HepG2 (cell line): ENCODE results near the gene ALOXE3. TPM values are rescaled to one million over a fixed set of nuclear protein-coding genes. Genes with fewer than 3 reads are reported as not detected.

Source experiments
- KMT2A ChIP-seq: sonication (generic); formaldehyde crosslinking; IDR thresholded peaks from 2 replicates; pipeline ENCODE4 v1.4.0; 2020; ENCODE audit warnings: missing genetic modification reagents
- SPEN ChIP-seq: sonication (generic); formaldehyde crosslinking; IDR thresholded peaks from 2 replicates; pipeline ENCODE4 v1.5.1; 2020; ENCODE audit warnings: low read depth, mild to moderate bottlenecking, missing genetic modification reagents
- TCF12 ChIP-seq, 2 experiments: fragments of 450-650 bp in 1 of 2; sonication (generic) in 1 of 2; formaldehyde crosslinking in 1 of 2; IDR thresholded peaks; 2 replicates each; pipeline versions ENCODE4 v1.6.1 to v1.8.0; 2017 to 2022; ENCODE audit warnings: antibody characterized with exemption in 1 of 2, mild to moderate bottlenecking in 1 of 2, missing genetic modification reagents in 1 of 2, moderate library complexity in 1 of 2
- XRCC5 ChIP-seq: fragments of 200-400 bp; formaldehyde crosslinking; optimal IDR thresholded peaks from 2 replicates; pipeline ENCODE3; 2017; ENCODE audit warnings: mild to moderate bottlenecking, low read length
- ZNF343 ChIP-seq: sonication (generic); formaldehyde crosslinking; IDR thresholded peaks from 2 replicates; pipeline ENCODE4 v1.4.0; 2020; ENCODE audit warnings: mild to moderate bottlenecking, missing genetic modification reagents
- ZNF546 ChIP-seq: sonication (generic); formaldehyde crosslinking; conservative IDR thresholded peaks from 2 replicates; pipeline ENCODE4 v1.8.1; 2023; ENCODE audit warnings: mild to moderate bottlenecking, missing genetic modification reagents
- ZNF558 ChIP-seq: sonication (generic); formaldehyde crosslinking; IDR thresholded peaks from 2 replicates; pipeline ENCODE4 v1.9.0; 2022; ENCODE audit warnings: mild to moderate bottlenecking, missing genetic modification reagents, borderline replicate concordance
- polyA plus RNA-seq, 8 experiments: library from polyadenylated mRNA; depleted of rRNA in 3 of 8; stranded (reverse) in 7 of 8; unstranded in 1 of 8; fragments of >200 nt; fragmentation: Illumina TruSeq in 4 of 8; extraction: Trizol in 4 of 8; gene quantifications; 2 replicates each; pipeline versions ENCODE4 v1.2.1 to v1.2.3, GENCODE V29; 2011 to 2016; ENCODE audit warnings: low read depth in 4 of 8, missing spikeins in 1 of 8, mixed read lengths in 1 of 8; ENCODE audit not compliant: insufficient read depth in 1 of 8
- total RNA-seq, 5 experiments: library from RNA; depleted of rRNA; stranded (reverse); fragments of >200 nt; fragmentation: Illumina TruSeq; extraction: Trizol; gene quantifications; 2 replicates each; pipeline ENCODE4 v1.2.3, GENCODE V29; 2016; ENCODE audit warnings: low read depth in 1 of 5
- TF ChIP-seq, protein P1 (sequence below), 2 experiments: fragments of 450-650 bp in 1 of 2; sonication (generic) in 1 of 2; formaldehyde crosslinking in 1 of 2; IDR thresholded peaks; 2 replicates each; pipeline versions ENCODE4 v1.6.1 to v1.8.0; 2016 to 2022; ENCODE audit warnings: antibody characterized with exemption in 1 of 2, mild to moderate bottlenecking in 1 of 2, missing genetic modification reagents in 1 of 2
- TF ChIP-seq, protein P2 (sequence below): IDR thresholded peaks from 2 replicates; pipeline ENCODE4 v1.6.1; 2016; ENCODE audit warnings: low read depth, borderline replicate concordance
- TF ChIP-seq, protein P3 (sequence below): sonication (generic); formaldehyde crosslinking; IDR thresholded peaks from 2 replicates; pipeline ENCODE4 v1.5.1; 2020; ENCODE audit warnings: mild to moderate bottlenecking, missing genetic modification reagents, moderate library complexity
- TF ChIP-seq, protein P4 (sequence below): sonication (generic); formaldehyde crosslinking; IDR thresholded peaks from 2 replicates; pipeline ENCODE4 v1.4.0; 2020; ENCODE audit warnings: missing genetic modification reagents

ALOXE3 gene
- total and polyA plus RNA-seq, 2 of the 13 experiments (the other 11 are each of a cell fraction or from before 2014, with no cell fraction given) = 0.07 TPM; not detected in 1

DNA sequence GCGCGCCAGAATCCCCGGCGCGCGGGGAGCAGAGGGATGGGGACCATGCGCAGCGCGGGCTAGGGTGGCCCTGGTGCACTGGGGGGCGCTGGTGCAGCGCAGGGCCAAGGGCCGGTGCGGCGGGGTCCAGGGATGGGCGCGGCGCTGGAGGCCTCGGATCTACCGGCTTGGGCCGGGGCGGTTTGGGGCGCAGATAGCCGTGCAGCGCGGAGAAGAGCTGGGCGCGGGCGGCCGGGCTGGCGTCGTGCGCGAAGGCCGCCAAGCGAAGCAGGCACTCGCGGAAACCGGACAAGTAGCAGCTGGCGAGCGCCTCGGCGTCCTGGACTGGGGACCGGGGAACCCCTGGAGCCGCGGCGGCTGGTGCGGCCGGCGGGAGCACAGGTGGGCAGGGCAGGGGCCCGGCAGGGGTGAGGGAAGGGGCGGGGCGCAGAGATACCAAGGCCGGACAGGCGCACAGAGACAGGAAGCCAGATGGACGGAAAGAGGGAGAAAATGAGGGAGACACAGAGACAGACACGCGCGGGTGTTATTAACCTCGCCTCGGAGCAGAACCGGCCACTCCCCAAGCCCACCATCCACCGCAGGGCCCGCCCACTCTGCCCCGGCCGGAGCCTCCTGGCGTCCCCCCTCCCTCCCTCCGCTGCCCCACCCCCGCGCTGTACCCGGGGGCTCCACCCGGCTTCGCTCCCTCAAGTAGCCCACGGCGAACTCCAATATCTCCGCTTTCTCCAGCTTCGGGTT, 3.5 kb upstream of the ALOXE3 start (continued):
- TF ChIP-seq, protein P1, sequence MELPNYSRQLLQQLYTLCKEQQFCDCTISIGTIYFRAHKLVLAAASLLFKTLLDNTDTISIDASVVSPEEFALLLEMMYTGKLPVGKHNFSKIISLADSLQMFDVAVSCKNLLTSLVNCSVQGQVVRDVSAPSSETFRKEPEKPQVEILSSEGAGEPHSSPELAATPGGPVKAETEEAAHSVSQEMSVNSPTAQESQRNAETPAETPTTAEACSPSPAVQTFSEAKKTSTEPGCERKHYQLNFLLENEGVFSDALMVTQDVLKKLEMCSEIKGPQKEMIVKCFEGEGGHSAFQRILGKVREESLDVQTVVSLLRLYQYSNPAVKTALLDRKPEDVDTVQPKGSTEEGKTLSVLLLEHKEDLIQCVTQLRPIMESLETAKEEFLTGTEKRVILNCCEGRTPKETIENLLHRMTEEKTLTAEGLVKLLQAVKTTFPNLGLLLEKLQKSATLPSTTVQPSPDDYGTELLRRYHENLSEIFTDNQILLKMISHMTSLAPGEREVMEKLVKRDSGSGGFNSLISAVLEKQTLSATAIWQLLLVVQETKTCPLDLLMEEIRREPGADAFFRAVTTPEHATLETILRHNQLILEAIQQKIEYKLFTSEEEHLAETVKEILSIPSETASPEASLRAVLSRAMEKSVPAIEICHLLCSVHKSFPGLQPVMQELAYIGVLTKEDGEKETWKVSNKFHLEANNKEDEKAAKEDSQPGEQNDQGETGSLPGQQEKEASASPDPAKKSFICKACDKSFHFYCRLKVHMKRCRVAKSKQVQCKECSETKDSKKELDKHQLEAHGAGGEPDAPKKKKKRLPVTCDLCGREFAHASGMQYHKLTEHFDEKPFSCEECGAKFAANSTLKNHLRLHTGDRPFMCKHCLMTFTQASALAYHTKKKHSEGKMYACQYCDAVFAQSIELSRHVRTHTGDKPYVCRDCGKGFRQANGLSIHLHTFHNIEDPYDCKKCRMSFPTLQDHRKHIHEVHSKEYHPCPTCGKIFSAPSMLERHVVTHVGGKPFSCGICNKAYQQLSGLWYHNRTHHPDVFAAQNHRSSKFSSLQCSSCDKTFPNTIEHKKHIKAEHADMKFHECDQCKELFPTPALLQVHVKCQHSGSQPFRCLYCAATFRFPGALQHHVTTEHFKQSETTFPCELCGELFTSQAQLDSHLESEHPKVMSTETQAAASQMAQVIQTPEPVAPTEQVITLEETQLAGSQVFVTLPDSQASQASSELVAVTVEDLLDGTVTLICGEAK (IDR thresholded peaks at IDR 0.05) = no peak
- TF ChIP-seq, protein P1 (CRISPR knock-in tag; IDR thresholded peaks at IDR 0.05) = peak; percentile 26; the same call in 1 of the 2 replicates
- TF ChIP-seq ZNF343 (CRISPR knock-in tag) (0 out of 2 replicates have a peak, but pooled peaks have one; percentile 46), ZNF546 (CRISPR knock-in tag) (0 out of 2 replicates have a peak, but pooled peaks have one; percentile 30), SPEN (CRISPR knock-in tag) (peak; percentile 61), XRCC5 (peak; percentile 33), KMT2A (CRISPR knock-in tag) (peak; percentile 38; the same call in 1 of the 2 replicates), ZNF558 (CRISPR knock-in tag) (no peak; the same call in 1 of the 2 replicates), TCF12 (IDR thresholded peaks at IDR 0.05) (no peak), TCF12 (CRISPR knock-in tag; IDR thresholded peaks at IDR 0.05) (0 out of 2 replicates have a peak, but pooled peaks have one; percentile 67)
- TF ChIP-seq, protein P2, sequence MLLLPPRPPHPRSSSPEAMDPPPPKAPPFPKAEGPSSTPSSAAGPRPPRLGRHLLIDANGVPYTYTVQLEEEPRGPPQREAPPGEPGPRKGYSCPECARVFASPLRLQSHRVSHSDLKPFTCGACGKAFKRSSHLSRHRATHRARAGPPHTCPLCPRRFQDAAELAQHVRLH = 0 out of 2 replicates have a peak, but pooled peaks have one; percentile 33
- TF ChIP-seq, protein P3, sequence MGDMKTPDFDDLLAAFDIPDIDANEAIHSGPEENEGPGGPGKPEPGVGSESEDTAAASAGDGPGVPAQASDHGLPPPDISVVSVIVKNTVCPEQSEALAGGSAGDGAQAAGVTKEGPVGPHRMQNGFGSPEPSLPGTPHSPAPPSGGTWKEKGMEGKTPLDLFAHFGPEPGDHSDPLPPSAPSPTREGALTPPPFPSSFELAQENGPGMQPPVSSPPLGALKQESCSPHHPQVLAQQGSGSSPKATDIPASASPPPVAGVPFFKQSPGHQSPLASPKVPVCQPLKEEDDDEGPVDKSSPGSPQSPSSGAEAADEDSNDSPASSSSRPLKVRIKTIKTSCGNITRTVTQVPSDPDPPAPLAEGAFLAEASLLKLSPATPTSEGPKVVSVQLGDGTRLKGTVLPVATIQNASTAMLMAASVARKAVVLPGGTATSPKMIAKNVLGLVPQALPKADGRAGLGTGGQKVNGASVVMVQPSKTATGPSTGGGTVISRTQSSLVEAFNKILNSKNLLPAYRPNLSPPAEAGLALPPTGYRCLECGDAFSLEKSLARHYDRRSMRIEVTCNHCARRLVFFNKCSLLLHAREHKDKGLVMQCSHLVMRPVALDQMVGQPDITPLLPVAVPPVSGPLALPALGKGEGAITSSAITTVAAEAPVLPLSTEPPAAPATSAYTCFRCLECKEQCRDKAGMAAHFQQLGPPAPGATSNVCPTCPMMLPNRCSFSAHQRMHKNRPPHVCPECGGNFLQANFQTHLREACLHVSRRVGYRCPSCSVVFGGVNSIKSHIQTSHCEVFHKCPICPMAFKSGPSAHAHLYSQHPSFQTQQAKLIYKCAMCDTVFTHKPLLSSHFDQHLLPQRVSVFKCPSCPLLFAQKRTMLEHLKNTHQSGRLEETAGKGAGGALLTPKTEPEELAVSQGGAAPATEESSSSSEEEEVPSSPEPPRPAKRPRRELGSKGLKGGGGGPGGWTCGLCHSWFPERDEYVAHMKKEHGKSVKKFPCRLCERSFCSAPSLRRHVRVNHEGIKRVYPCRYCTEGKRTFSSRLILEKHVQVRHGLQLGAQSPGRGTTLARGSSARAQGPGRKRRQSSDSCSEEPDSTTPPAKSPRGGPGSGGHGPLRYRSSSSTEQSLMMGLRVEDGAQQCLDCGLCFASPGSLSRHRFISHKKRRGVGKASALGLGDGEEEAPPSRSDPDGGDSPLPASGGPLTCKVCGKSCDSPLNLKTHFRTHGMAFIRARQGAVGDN = peak; percentile 79
- TF ChIP-seq, protein P4, sequence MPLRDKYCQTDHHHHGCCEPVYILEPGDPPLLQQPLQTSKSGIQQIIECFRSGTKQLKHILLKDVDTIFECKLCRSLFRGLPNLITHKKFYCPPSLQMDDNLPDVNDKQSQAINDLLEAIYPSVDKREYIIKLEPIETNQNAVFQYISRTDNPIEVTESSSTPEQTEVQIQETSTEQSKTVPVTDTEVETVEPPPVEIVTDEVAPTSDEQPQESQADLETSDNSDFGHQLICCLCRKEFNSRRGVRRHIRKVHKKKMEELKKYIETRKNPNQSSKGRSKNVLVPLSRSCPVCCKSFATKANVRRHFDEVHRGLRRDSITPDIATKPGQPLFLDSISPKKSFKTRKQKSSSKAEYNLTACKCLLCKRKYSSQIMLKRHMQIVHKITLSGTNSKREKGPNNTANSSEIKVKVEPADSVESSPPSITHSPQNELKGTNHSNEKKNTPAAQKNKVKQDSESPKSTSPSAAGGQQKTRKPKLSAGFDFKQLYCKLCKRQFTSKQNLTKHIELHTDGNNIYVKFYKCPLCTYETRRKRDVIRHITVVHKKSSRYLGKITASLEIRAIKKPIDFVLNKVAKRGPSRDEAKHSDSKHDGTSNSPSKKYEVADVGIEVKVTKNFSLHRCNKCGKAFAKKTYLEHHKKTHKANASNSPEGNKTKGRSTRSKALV (CRISPR knock-in tag) = peak; percentile 97
